GM18951 (cell line): ENCODE measurements around the gene KNDC1.

ENCODE experiments used
- POLR2A ChIP-seq: IDR thresholded peaks from 4 replicates; pipeline ENCODE4 v1.6.1; 2011; ENCODE audit warnings: mild to moderate bottlenecking; ENCODE audit not compliant: insufficient read length, insufficient read depth; ENCODE audit errors: extremely low read depth
- in situ Hi-C: fragments of 300-500 bp; cut with MboI; formaldehyde crosslinking; loops from one replicate; pipeline ENCODE4 v1.12.0; 2022; ENCODE audit warnings: low sequenced_read_pairs, mixed read lengths, inconsistent platforms; ENCODE audit not compliant: unreplicated experiment

The KNDC1 gene

GRCh38 chr10:133157662-133158436 lies 2.2 kb upstream of the KNDC1 start:
- in situ Hi-C loops: no loop called here
- TF ChIP-seq POLR2A: no peak

DNA sequence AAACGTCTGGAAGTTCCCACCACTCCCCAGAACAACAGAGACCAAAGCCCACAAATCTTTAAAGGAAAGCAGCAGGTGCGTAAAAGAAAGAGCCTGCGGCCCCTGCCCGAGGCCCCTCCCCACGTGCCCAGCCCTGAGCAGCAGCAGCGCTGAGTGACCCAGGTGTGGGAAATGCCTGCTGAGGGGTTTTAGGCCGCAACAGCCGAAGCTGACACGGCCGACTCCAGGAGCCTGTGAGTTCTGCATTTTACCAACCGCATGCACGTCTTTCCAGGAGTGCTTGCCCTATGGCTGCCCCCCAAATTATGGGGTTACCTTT lies 1.6 kb upstream of the KNDC1 start:
- no peak for TF ChIP-seq POLR2A
- in situ Hi-C loops: no loop called here

GRCh38 chr10:133158756-133159610 lies 1.0 kb upstream of the KNDC1 start:
- in situ Hi-C loops: no loop called here
- TF ChIP-seq POLR2A: no peak

GRCh38 chr10:133159611-133159949 lies 439 bp upstream of the KNDC1 start:
- in situ Hi-C loops: no loop called here
- no peak for TF ChIP-seq POLR2A

DNA sequence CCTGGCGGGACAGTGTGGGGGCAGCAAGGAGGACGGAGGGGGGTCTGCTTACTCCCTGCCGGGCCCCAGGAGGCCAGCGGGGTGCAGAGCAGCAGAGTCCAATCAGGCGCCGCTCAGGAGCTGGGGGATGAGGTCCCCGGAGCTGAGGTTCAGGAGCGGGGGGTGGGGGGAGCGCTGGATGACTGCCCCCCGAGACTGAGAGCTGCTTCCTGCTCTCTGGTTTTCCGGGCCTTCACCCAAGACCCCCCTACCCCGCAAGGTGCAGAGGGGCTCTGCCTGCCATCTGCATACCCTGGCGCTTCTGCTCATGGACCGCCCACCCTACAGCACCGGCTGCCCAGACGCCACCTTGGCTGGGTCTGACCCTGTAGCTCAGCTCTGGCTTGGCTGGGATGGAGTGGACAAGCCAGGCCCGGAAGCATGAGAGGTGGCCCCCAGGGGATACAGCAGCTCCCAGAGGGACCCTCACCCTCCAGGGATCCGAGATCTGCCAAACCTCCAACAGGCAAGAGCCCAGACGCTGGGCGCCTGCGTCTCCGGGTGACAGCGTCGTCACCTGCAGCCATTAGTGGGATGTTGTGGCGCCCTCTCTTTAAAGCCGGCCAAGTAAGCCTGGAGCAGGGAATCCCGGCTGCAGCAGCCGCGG lies 930 bp downstream of the KNDC1 start:
- TF ChIP-seq POLR2A: no peak
- in situ Hi-C loops: no loop called here

GRCh38 chr10:133161486-133162109 lies 1.6 kb downstream of the KNDC1 start:
- no peak for TF ChIP-seq POLR2A
- in situ Hi-C loops: no loop called here

DNA sequence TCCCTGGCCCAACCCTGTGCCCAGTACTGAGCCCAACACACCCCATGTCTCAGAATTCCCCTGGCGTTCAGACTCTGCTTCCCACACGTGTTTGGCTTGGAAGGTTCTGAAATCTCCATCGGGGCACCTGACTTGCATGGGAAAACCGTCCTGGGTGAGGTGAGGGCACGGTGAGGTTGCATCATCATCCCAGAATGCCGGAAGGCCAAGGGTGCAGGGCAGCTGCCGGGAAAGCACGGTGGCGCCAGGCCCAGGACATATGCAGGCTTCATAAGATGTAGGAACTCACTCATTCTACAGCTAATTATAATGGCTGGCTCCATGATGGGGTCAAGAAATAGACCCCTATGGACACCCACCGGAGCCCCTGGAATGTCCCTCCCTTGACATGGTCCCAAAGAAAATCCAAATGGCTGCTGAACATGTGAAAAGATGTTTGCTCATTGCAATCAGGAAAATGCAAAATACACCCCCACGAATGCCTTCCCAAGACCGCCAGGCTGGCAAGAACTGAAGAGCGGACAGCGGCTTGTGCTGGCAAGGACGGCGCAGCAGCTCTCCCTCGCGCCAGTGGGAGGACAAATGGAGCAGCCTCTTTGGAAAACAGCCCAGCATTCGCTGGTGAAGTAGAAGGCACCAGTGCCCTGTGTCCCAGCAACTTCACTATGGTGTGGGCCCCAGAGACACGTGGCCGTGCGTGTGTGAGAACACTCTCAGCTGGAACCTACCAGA lies 2.3 kb downstream of the KNDC1 start:
- in situ Hi-C loops: no loop called here
- TF ChIP-seq POLR2A: no peak

DNA sequence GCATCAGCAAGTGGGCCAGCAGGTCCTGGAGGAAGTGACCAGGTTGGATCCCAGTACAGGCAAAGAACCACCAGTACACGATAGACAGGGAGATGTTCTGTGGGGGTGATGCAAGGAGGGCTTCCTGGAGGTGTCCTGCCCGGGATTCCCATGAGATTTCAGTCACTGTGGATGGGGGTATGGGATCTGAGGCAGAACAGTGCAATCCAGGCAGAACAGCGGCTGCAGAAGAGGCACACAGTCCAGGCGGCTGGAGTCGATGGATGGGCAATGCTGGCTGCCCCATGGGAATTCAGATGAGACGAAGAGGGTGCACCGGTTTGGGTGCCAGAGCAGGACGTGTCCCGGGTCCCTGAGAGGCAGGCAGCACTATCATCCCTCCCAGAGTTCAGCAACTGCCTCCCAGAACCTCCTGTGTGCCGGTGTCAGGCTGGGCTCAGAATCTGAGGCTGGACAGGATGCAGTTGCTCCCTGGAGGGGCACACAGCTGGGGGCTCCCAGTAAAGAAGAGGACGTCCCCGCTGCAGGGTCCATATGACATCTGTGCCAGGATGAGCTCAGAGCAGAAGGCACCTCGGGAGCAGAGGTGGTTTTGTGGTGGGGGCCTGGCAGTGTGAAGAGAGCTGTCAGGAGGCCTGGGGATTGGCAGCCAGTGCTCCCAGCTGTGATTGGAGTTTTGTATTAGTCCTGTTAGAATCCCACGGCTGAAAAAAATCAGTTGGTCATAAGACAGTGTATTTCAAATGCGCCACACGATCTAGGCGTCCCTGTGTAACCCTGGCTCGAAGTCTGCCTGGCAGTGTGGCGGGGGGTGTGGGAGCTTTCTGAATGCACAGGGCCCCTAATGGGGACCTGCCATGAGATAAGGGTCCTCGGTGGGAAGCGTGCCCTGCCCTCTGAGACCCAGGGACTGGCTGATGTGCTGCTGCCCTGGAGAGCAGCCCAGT lies 3.2 kb downstream of the KNDC1 start:
- in situ Hi-C loops: no loop called here
- TF ChIP-seq POLR2A: no peak

DNA sequence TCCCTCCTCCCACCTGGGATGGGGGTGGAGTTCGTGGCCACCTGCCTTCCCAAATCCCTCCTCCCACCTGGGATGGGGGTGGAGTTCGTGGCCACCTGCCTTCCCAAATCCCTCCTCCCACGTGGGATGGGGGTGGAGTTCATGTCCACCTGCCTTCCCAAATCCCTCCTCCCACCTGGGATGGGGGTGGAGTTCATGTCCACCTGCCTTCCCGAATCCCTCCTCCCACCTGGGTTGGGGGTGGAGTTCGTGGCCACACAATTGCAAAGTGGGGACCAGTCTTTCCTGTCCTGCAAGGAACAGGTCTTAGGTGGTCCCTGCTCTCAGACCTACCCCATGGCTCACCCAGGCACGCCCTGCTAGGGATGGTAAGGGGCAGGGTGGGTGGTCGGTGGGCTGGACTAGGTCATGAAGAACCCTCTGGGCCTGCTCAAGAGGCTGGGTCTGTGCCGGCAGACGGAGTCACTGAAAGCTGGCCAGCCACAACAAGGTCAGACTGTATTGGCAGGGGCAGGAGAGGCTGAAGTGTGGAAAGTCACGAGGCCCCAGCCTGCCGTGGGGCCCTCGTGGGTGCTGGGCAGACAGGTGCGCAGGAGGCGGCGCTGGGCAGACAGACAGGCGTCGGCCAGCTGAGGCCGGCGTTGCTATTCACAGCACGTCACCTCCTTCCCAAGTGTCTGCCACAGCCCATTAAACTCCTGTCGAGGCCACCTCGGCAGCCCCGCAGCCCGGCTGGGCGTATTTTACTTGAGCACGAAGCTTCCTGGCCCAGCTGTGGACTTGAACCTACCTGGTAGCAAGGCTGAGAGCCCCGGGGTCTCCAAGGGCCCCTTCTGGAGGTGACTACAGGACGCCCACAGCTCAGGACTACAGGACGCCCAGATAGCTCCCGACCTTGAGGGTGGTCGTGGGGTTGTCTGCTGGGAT lies 4.1 kb downstream of the KNDC1 start:
- TF ChIP-seq POLR2A: no peak
- in situ Hi-C loops: no loop called here

DNA sequence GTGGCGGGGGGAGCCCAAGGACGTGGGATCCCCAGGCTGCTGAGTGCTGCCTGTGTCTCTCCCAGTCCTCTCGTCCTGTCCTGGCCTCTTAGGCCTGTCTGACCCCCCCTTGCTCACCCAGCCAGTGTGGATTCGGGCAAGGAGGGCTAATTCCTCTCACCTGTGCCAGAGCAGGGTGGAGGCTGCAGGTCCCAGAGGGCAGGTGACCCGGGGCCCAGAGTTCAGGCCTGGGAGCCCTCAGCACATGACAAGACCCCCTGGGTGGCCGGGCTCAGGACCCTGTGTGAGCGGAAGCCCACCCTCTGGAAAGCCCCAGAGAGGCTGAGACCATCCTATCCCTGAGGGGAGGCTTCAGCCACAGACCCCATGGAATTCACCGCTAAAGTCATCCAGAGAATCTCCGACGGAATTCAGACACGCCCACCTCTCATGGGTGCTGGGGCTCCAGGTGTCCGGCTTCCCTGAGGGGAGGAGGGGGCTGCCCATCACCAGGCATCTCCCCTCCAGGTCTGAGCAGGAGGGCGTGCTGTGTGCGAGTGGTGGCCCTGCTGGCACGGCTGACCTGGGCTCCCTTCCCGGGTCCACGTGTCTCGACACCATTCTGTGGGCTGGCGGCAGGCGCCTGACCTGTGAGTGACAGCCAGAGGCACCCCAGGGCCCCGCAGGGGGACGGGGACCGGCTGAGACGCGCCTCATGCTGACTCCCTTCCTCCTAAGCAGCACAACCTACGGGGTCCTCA lies 5.0 kb downstream of the KNDC1 start:
- in situ Hi-C loops: no loop called here
- no peak for TF ChIP-seq POLR2A
